NCI-H1930 (cell line): ENCODE results near the gene GPLD1.
A peak's percentile ranks its signal among the peaks of the same experiment; 100 is the strongest.

Experiments used
- DNase-seq, 2 experiments: peaks; one replicate each; lab custom pipeline; 2025; lab: John Stamatoyannopoulos, UW

GPLD1 gene

GRCh38 chr6:24501374-24501773, 12.0 kb upstream of the GPLD1 start:
- DNase-seq, result no peak

GRCh38 chr6:24500683-24501082, 11.3 kb upstream of the GPLD1 start:
- no peak for DNase-seq

GRCh38 chr6:24497254-24497970, 8.0 kb upstream of the GPLD1 start:
- no peak for DNase-seq

GRCh38 chr6:24494821-24495795, 5.7 kb upstream of the GPLD1 start, which contains the start of gene ALDH5A1:
Gene ALDH5A1 (plus strand): TSS chr6:24494969. CDS start chr6:24494997, 28 bp downstream.
- DNase-seq, result peak; percentile 50 to 64

GRCh38 chr6:24493945-24494820, 4.8 kb upstream of the GPLD1 start:
- DNase-seq, result no peak

- no peak for DNase-seq
Observed at GRCh38 chr6:24492475-24492874, 3.1 kb upstream of the GPLD1 start.

- no peak for DNase-seq
Observed at GRCh38 chr6:24490948-24491347, 1.6 kb upstream of the GPLD1 start.

- DNase-seq, result no peak
Observed at GRCh38 chr6:24489881-24490280, 503 bp upstream of the GPLD1 start.

GRCh38 chr6:24486065-24486464, 3.3 kb downstream of the GPLD1 start:
- DNase-seq, result no peak

GRCh38 chr6:24484657-24485323, 4.6 kb downstream of the GPLD1 start:
- no peak for DNase-seq

GRCh38 chr6:24481449-24481848, 7.9 kb downstream of the GPLD1 start:
- DNase-seq, result no peak

GRCh38 chr6:24480705-24481104, 8.7 kb downstream of the GPLD1 start:
- DNase-seq, result no peak

- DNase-seq, result no peak
Observed at GRCh38 chr6:24478903-24479302, 10.5 kb downstream of the GPLD1 start.

- no peak for DNase-seq
Observed at GRCh38 chr6:24477070-24477469, 12.3 kb downstream of the GPLD1 start.

GRCh38 chr6:24476631-24477030, 12.7 kb downstream of the GPLD1 start:
- DNase-seq, result no peak

GRCh38 chr6:24472181-24472580, 17.2 kb downstream of the GPLD1 start:
- DNase-seq, result no peak

- no peak for DNase-seq
Observed at GRCh38 chr6:24469811-24470210, 19.6 kb downstream of the GPLD1 start.

- DNase-seq, result no peak
Observed at GRCh38 chr6:24464253-24465038, 24.9 kb downstream of the GPLD1 start.

- no peak for DNase-seq
Observed at GRCh38 chr6:24460966-24461365, 28.4 kb downstream of the GPLD1 start.

GRCh38 chr6:24458941-24459340, 30.4 kb downstream of the GPLD1 start:
- DNase-seq, result no peak

GRCh38 chr6:24458134-24458533, 31.2 kb downstream of the GPLD1 start:
- no peak for DNase-seq
